SK-N-SH treated with all-trans-retinoic acid at 6 μM for 48 hours (cell line): ENCODE measurements around the gene CACNA2D2.

Source experiments
- CREB5 ChIP-seq: fragments of 250-450 bp; sonication (Bioruptor Pico); IDR thresholded peaks from 2 replicates; pipeline ENCODE4 v1.5.1; 2020; ENCODE audit warnings: low read depth, mild to moderate bottlenecking, moderate library complexity
- OSR1 ChIP-seq: fragments of 250-450 bp; sonication (Bioruptor Pico); IDR thresholded peaks from 2 replicates; pipeline ENCODE4 v1.8.0; 2022; ENCODE audit warnings: moderate library complexity, mild to moderate bottlenecking, inconsistent platforms
- TCF4 ChIP-seq: fragments of 250-450 bp; sonication (Bioruptor Pico); IDR thresholded peaks from 2 replicates; pipeline ENCODE4 v1.8.0; 2021; ENCODE audit warnings: mild to moderate bottlenecking, moderate library complexity, borderline replicate concordance
- ZFP3 ChIP-seq: fragments of 250-450 bp; sonication (Bioruptor Pico); IDR thresholded peaks from 2 replicates; pipeline ENCODE4 v1.5.0; 2020; ENCODE audit warnings: mild to moderate bottlenecking, moderate library complexity
- TF ChIP-seq, protein P1 (sequence below): fragments of 250-450 bp; sonication (Bioruptor Pico); IDR thresholded peaks from 2 replicates; pipeline ENCODE4 v1.8.0; 2021; ENCODE audit warnings: low read depth, mild to moderate bottlenecking, moderate library complexity, borderline replicate concordance
- TF ChIP-seq, protein P2 (sequence below): fragments of 250-450 bp; sonication (Bioruptor Pico); IDR thresholded peaks from 2 replicates; pipeline ENCODE4 v1.8.0; 2020; ENCODE audit warnings: mild to moderate bottlenecking, moderate library complexity, borderline replicate concordance

DNA sequence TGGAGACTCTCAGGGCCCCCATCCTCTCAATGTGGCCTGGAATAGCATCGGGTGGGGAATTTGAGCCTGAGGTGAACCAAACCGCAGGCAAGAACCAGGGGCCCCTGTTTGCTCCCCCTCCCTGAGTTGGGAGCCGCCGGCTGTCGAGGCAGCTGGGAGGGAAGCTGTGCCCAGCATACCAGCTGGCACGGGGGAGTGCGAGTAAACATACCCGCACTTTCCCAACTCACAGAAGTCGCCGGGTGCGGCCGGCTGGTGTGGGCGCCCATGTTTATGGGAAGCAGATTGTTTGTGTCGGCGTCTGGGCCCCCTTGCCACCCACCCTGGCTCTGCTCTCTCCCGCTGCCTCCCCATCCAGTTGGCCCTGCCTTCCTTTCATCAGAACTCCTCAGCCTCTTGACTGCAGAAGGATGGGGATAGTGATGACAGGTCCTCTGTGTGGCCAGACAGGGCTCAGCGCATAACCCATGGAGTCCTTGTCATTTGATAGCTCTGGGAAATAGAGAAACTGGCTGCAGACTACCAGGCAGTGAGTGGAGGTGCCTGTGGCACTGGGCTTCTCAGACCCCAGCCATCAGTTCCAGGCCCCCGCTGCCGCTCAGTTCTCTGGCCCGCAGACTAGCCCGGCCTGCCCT is 60.4 kb downstream of the CACNA2D2 start:
- TF ChIP-seq OSR1 (no peak), CREB5 (no peak), ZFP3 (CRISPR knock-in tag) (no peak), TCF4 (no peak)
- TF ChIP-seq, protein P1, sequence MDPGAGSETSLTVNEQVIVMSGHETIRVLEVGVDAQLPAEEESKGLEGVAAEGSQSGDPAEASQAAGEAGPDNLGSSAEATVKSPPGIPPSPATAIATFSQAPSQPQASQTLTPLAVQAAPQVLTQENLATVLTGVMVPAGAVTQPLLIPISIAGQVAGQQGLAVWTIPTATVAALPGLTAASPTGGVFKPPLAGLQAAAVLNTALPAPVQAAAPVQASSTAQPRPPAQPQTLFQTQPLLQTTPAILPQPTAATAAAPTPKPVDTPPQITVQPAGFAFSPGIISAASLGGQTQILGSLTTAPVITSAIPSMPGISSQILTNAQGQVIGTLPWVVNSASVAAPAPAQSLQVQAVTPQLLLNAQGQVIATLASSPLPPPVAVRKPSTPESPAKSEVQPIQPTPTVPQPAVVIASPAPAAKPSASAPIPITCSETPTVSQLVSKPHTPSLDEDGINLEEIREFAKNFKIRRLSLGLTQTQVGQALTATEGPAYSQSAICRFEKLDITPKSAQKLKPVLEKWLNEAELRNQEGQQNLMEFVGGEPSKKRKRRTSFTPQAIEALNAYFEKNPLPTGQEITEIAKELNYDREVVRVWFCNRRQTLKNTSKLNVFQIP: no peak
- TF ChIP-seq, protein P2, sequence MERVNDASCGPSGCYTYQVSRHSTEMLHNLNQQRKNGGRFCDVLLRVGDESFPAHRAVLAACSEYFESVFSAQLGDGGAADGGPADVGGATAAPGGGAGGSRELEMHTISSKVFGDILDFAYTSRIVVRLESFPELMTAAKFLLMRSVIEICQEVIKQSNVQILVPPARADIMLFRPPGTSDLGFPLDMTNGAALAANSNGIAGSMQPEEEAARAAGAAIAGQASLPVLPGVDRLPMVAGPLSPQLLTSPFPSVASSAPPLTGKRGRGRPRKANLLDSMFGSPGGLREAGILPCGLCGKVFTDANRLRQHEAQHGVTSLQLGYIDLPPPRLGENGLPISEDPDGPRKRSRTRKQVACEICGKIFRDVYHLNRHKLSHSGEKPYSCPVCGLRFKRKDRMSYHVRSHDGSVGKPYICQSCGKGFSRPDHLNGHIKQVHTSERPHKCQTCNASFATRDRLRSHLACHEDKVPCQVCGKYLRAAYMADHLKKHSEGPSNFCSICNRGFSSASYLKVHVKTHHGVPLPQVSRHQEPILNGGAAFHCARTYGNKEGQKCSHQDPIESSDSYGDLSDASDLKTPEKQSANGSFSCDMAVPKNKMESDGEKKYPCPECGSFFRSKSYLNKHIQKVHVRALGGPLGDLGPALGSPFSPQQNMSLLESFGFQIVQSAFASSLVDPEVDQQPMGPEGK (CRISPR knock-in tag): no peak
